ENCODE data around the gene APOL3. TPM values are rescaled to one million over a fixed set of nuclear protein-coding genes. Genes with fewer than 3 reads are reported as not detected.
"Not testable (repeated sequence)": the region's sequence is repeated elsewhere in the genome, so short reads cannot be mapped to it uniquely, and the experiment has no call there.

The APOL3 gene
- total RNA-seq (10 to 100 TPM; 22.9 to 33.1 (median 26.5) TPM), polyA plus RNA-seq (23.3 TPM)
- long read RNA-seq, donor 1, transcript APOL3-205 (4 exons, 2,214 nt) = major isoform, 8 of 19 reads
- long read RNA-seq, donor 1, partial matches to known transcripts = 1 of 19 reads
- long read RNA-seq, donor 1, other reads (novel, unspliced or antisense) = 6 of 19 reads
- long read RNA-seq, donor 2, partial matches to known transcripts = 0 of 5 reads
- long read RNA-seq, donor 2, other reads (novel, unspliced or antisense) = 0 of 5 reads
- long read RNA-seq, donor 3, transcript APOL3-205 (4 exons, 2,214 nt) = major isoform, 13 of 24 reads
- long read RNA-seq, donor 3, partial matches to known transcripts = 0 of 24 reads
- long read RNA-seq, donor 3, other reads (novel, unspliced or antisense) = 1 of 24 reads
- long read RNA-seq, donor 4, partial matches to known transcripts = 1 of 8 reads
- long read RNA-seq, donor 4, other reads (novel, unspliced or antisense) = 0 of 8 reads

- ATAC-seq (peak; percentile 75 to 78), DNase-seq (peak; percentile 87 to 94 (median 90))
- H3K27ac ChIP-seq (ENCODE audit: low read length) = peak within 1 kb of the TSS; percentile 93
- H3K4me1 ChIP-seq (ENCODE audit: control insufficient read depth, insufficient read depth, low read length) = peaks cover 16% of the 10 kb centered on the region
- H3K9me3 ChIP-seq (ENCODE audit: control insufficient read depth, low read length) = no peaks in the 10 kb centered on the region
- H3K4me3 ChIP-seq (ENCODE audit: low read length) = peak within 1 kb of the TSS; percentile 72
- 25% methylated on average over 3 of the region's 3 CpGs for WGBS
- no peaks in the 10 kb centered on the region for H3K27me3 ChIP-seq (ENCODE audit: control insufficient read depth, insufficient read depth)
- intact Hi-C loops (cut with DNase I) = no loop called here
These were observed at the start of gene APOL3 for GRCh38 chr22:36160499-36160942. APOL3 (minus strand) TSS chr22:36160755; CDS start chr22:36149055, 11,700 bp downstream.

- ATAC-seq (no peak), DNase-seq (no peak)
- H3K9me3 ChIP-seq (ENCODE audit: control insufficient read depth, low read length) = no peaks in the 10 kb centered on the region
- H3K4me3 ChIP-seq (ENCODE audit: low read length) = no peak overlapping the region
- H3K27ac ChIP-seq (ENCODE audit: low read length) = no peak overlapping the region
- no peaks in the 10 kb centered on the region for H3K4me1 ChIP-seq (ENCODE audit: control insufficient read depth, insufficient read depth, low read length)
- intact Hi-C loops (cut with DNase I) = no loop called here
- no peaks in the 10 kb centered on the region for H3K27me3 ChIP-seq (ENCODE audit: control insufficient read depth, insufficient read depth)
- WGBS = 78% methylated on average over 3 of the region's 3 CpGs
These were observed 49.7 kb upstream of the APOL3 start for GRCh38 chr22:36210224-36210623.

- ATAC-seq; intact Hi-C loops (cut with DNase I); DNase-seq; H3K4me1 ChIP-seq (ENCODE audit: control insufficient read depth, insufficient read depth, low read length); H3K27me3 ChIP-seq (ENCODE audit: control insufficient read depth, insufficient read depth); H3K9me3 ChIP-seq (ENCODE audit: control insufficient read depth, low read length); H3K27ac ChIP-seq (ENCODE audit: low read length); H3K4me3 ChIP-seq (ENCODE audit: low read length): not testable (repeated sequence)
- WGBS = 83% methylated on average over 5 of the region's 5 CpGs
These were observed 48.9 kb upstream of the APOL3 start for GRCh38 chr22:36209488-36209908.

GRCh38 chr22:36208914-36209313, 48.4 kb upstream of the APOL3 start:
- H3K4me3 ChIP-seq (ENCODE audit: low read length) = no peak overlapping the region
- DNase-seq = no peak
- WGBS = 95% methylated on average over 1 of the region's 1 CpG
- ATAC-seq = no peak
- H3K4me1 ChIP-seq (ENCODE audit: control insufficient read depth, insufficient read depth, low read length) = no peaks in the 10 kb centered on the region
- no peaks in the 10 kb centered on the region for H3K27me3 ChIP-seq (ENCODE audit: control insufficient read depth, insufficient read depth)
- no peak overlapping the region for H3K27ac ChIP-seq (ENCODE audit: low read length)
- H3K9me3 ChIP-seq (ENCODE audit: control insufficient read depth, low read length) = no peaks in the 10 kb centered on the region
- intact Hi-C loops (cut with DNase I) = no loop called here

GRCh38 chr22:36208162-36208765, 47.7 kb upstream of the APOL3 start:
- Histone ChIP-seq H3K27ac (ENCODE audit: low read length) (no peak overlapping the region), H3K27me3 (ENCODE audit: control insufficient read depth, insufficient read depth) (no peaks in the 10 kb centered on the region), H3K4me3 (ENCODE audit: low read length) (no peak overlapping the region), H3K4me1 (ENCODE audit: control insufficient read depth, insufficient read depth, low read length) (no peaks in the 10 kb centered on the region), H3K9me3 (ENCODE audit: control insufficient read depth, low read length) (no peaks in the 10 kb centered on the region)
- ATAC-seq = no peak
- 25% methylated on average over 1 of the region's 1 CpG for WGBS
- no peak for DNase-seq
- intact Hi-C loops (cut with DNase I) = no loop called here

GRCh38 chr22:36206255-36206654, 45.7 kb upstream of the APOL3 start:
- DNase-seq (no peak), ATAC-seq (no peak)
- intact Hi-C loops (cut with DNase I) = no loop called here
- Histone ChIP-seq H3K27me3 (ENCODE audit: control insufficient read depth, insufficient read depth) (no peaks in the 10 kb centered on the region), H3K4me3 (ENCODE audit: low read length) (no peak overlapping the region), H3K27ac (ENCODE audit: low read length) (no peak overlapping the region), H3K9me3 (ENCODE audit: control insufficient read depth, low read length) (no peaks in the 10 kb centered on the region), H3K4me1 (ENCODE audit: control insufficient read depth, insufficient read depth, low read length) (peaks cover 6% of the 10 kb centered on the region)
- 86% methylated on average over 1 of the region's 1 CpG for WGBS

- H3K27ac ChIP-seq (ENCODE audit: low read length); H3K27me3 ChIP-seq (ENCODE audit: control insufficient read depth, insufficient read depth); H3K4me3 ChIP-seq (ENCODE audit: low read length); ATAC-seq; H3K9me3 ChIP-seq (ENCODE audit: control insufficient read depth, low read length); DNase-seq; intact Hi-C loops (cut with DNase I); H3K4me1 ChIP-seq (ENCODE audit: control insufficient read depth, insufficient read depth, low read length): not testable (repeated sequence)
- WGBS = 81% methylated on average over 5 of the region's 5 CpGs
These were observed 45.0 kb upstream of the APOL3 start for GRCh38 chr22:36205573-36205972.

- Histone ChIP-seq H3K9me3 (ENCODE audit: control insufficient read depth, low read length) (no peaks in the 10 kb centered on the region), H3K4me3 (ENCODE audit: low read length) (no peak overlapping the region), H3K27me3 (ENCODE audit: control insufficient read depth, insufficient read depth) (no peaks in the 10 kb centered on the region), H3K4me1 (ENCODE audit: control insufficient read depth, insufficient read depth, low read length) (peaks cover 6% of the 10 kb centered on the region), H3K27ac (ENCODE audit: low read length) (no peak overlapping the region)
- 66% methylated on average over 6 of the region's 6 CpGs for WGBS
- no peak for DNase-seq
- no peak for ATAC-seq
- intact Hi-C loops (cut with DNase I) = no loop called here
These were observed 44.1 kb upstream of the APOL3 start for GRCh38 chr22:36204632-36205015.

- Histone ChIP-seq H3K27me3 (ENCODE audit: control insufficient read depth, insufficient read depth) (no peaks in the 10 kb centered on the region), H3K4me3 (ENCODE audit: low read length) (no peak overlapping the region), H3K9me3 (ENCODE audit: control insufficient read depth, low read length) (no peaks in the 10 kb centered on the region), H3K4me1 (ENCODE audit: control insufficient read depth, insufficient read depth, low read length) (peaks cover 6% of the 10 kb centered on the region), H3K27ac (ENCODE audit: low read length) (no peak overlapping the region)
- ATAC-seq = no peak
- 82% methylated on average over 8 of the region's 8 CpGs for WGBS
- no peak for DNase-seq
- intact Hi-C loops (cut with DNase I) = no loop called here
These were observed 43.6 kb upstream of the APOL3 start for GRCh38 chr22:36204001-36204631.

- H3K9me3 ChIP-seq (ENCODE audit: control insufficient read depth, low read length); ATAC-seq; H3K4me3 ChIP-seq (ENCODE audit: low read length); H3K4me1 ChIP-seq (ENCODE audit: control insufficient read depth, insufficient read depth, low read length); H3K27ac ChIP-seq (ENCODE audit: low read length); H3K27me3 ChIP-seq (ENCODE audit: control insufficient read depth, insufficient read depth); DNase-seq; intact Hi-C loops (cut with DNase I): not testable (repeated sequence)
- WGBS = 76% methylated on average over 7 of the region's 7 CpGs
These were observed 42.9 kb upstream of the APOL3 start for GRCh38 chr22:36203441-36203840.

GRCh38 chr22:36202906-36203305, 42.4 kb upstream of the APOL3 start:
- H3K9me3 ChIP-seq (ENCODE audit: control insufficient read depth, low read length); ATAC-seq; intact Hi-C loops (cut with DNase I); H3K4me1 ChIP-seq (ENCODE audit: control insufficient read depth, insufficient read depth, low read length); H3K4me3 ChIP-seq (ENCODE audit: low read length); H3K27me3 ChIP-seq (ENCODE audit: control insufficient read depth, insufficient read depth); H3K27ac ChIP-seq (ENCODE audit: low read length): not testable (repeated sequence)
- DNase-seq = peak in 1 of 3 donors; percentile 55
- WGBS = 42% methylated on average over 8 of the region's 8 CpGs
